ENCODE results near the gene HOXB5. TPM values are rescaled to one million over a fixed set of nuclear protein-coding genes. Genes with fewer than 3 reads are reported as not detected.

Gene HOXB5
- total and polyA plus RNA-seq, 8 donors = 3.3 to 37.5 (median 28.9) TPM

GRCh38 chr17:48636177-48637018 lies 42.8 kb upstream of the HOXB5 start:
- peak; percentile 78 for ATAC-seq
- Histone ChIP-seq H3K4me1 (no peaks in the 10 kb centered on the region), H3K9me3 (no peaks in the 10 kb centered on the region), H3K27ac (no peak overlapping the region), H3K36me3 (no peaks in the 10 kb centered on the region), H3K27me3 (peaks cover 99 to 100% of the 10 kb centered on the region in 2 donors), H3K4me3 (no peak overlapping the region)
- peak; percentile 53 to 83 (median 71) for DNase-seq
- TF ChIP-seq CTCF (IDR thresholded peaks at IDR 0.05) = peak; percentile 23 to 32
- intact Hi-C loops (cut with DNase I) = no loop called here

GRCh38 chr17:48634493-48635208 lies 41.1 kb upstream of the HOXB5 start:
- DNase-seq (no peak), ATAC-seq (no peak)
- no peak for TF ChIP-seq CTCF (IDR thresholded peaks at IDR 0.05)
- intact Hi-C loops (cut with DNase I) = no loop called here
- H3K4me3 ChIP-seq = no peak overlapping the region
- no peaks in the 10 kb centered on the region for H3K9me3 ChIP-seq
- H3K27ac ChIP-seq = no peak overlapping the region
- peaks cover 99 to 100% of the 10 kb centered on the region in 2 donors for H3K27me3 ChIP-seq
- no peaks in the 10 kb centered on the region for H3K4me1 ChIP-seq
- no peaks in the 10 kb centered on the region for H3K36me3 ChIP-seq

- no peak for TF ChIP-seq CTCF (IDR thresholded peaks at IDR 0.05)
- H3K4me1 ChIP-seq = no peaks in the 10 kb centered on the region
- intact Hi-C loops (cut with DNase I) = no loop called here
- peaks cover 99 to 100% of the 10 kb centered on the region in 2 donors for H3K27me3 ChIP-seq
- H3K4me3 ChIP-seq = no peak overlapping the region
- H3K36me3 ChIP-seq = no peaks in the 10 kb centered on the region
- DNase-seq (peak in 1 of 4 donors; percentile 59), ATAC-seq (no peak)
- H3K9me3 ChIP-seq = no peaks in the 10 kb centered on the region
- H3K27ac ChIP-seq = no peak overlapping the region
These were observed 39.7 kb upstream of the HOXB5 start for GRCh38 chr17:48633266-48633677.

GRCh38 chr17:48632579-48633265 lies 39.1 kb upstream of the HOXB5 start:
- Histone ChIP-seq H3K9me3 (no peaks in the 10 kb centered on the region), H3K4me1 (no peaks in the 10 kb centered on the region), H3K36me3 (no peaks in the 10 kb centered on the region), H3K4me3 (no peak overlapping the region), H3K27ac (no peak overlapping the region), H3K27me3 (peaks cover 99 to 100% of the 10 kb centered on the region in 2 donors)
- TF ChIP-seq CTCF (IDR thresholded peaks at IDR 0.05) = no peak
- intact Hi-C loops (cut with DNase I) = no loop called here
- ATAC-seq (no peak), DNase-seq (no peak)

All from left lung (tissue), 10 donors.